Keratinocyte (primary cell): Measurements from ENCODE around the gene OR2V2.

Experiments
- CTCF ChIP-seq, 3 experiments: IDR thresholded peaks in 1 of 3; conservative IDR thresholded peaks in 1 of 3; optimal IDR thresholded peaks in 1 of 3; 2 replicates in 2 of 3; 3 replicates in 1 of 3; pipeline versions ENCODE3 to v1.5.1; 2011; ENCODE audit warnings: low read length in 3 of 3, mild to moderate bottlenecking in 3 of 3, moderate library complexity in 2 of 3, control low read depth in 1 of 3, inconsistent platforms in 1 of 3; ENCODE audit not compliant: insufficient read depth in 2 of 3; ENCODE audit errors: extremely low read depth in 1 of 3
- EZH2 ChIP-seq: IDR thresholded peaks from one replicate; pipeline ENCODE4 v1.6.1; 2012; ENCODE audit warnings: inconsistent platforms, mild to moderate bottlenecking, low read length, moderate library complexity

DNA sequence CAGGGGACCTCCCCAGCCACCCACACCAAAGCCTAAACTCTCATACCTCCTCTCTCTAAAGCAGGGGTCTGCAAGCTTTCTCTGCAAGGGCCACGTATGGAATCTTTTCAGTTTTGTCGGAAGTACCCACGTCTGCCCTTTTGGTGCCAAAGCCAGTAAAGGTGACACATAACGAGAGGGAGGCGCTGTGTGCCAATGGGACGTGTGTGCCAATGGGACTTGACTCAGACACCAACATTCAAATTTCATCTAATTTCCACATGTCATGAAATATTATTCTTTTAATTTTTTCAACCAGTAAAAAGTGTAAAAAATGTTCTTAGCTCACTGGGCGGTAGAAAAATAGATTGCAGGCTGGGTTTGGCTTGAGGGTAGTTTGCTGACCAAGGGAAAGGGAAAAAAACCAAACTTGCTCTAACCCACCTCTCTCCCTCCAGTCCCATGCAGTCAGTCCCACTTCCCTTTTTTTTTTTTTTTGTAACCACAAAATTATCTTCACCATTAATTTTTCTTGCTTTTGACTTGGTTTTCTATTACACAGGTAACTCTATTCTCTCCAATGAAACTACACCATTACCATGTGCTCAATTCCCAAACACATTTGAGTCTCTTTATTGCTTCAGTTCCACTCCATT, 41.9 kb upstream of the OR2V2 start:
- no peak for TF ChIP-seq CTCF (optimal IDR thresholded peaks at IDR 0.05 in 1 of 3, IDR thresholded peaks at IDR 0.05 in 1 of 3, conservative IDR thresholded peaks at IDR 0.05 in 1 of 3; ENCODE audit: extremely low read depth in 1 of 3, insufficient read depth in 2 of 3, low read length in 3 of 3)
- no peak for TF ChIP-seq EZH2
